ENCODE data around the gene COPS7A.

Gene COPS7A

GRCh38 chr12:6694701-6695100 lies 29.1 kb upstream of the COPS7A start:
- H2AFZ ChIP-seq (ENCODE audit: low read length) = no peak overlapping the region
- no peaks in the 10 kb centered on the region for H3K9me3 ChIP-seq (replicated peaks; ENCODE audit: insufficient read depth, low read length)
- no peaks in the 10 kb centered on the region for H3K9me2 ChIP-seq (replicated peaks; ENCODE audit: insufficient read depth, low read length)
- no peaks in the 10 kb centered on the region for H4K20me1 ChIP-seq (ENCODE audit: insufficient read depth, low read length)
- H3K4me1 ChIP-seq (ENCODE audit: low read length) = no peaks in the 10 kb centered on the region
- TF ChIP-seq EZH2 (optimal IDR thresholded peaks at IDR 0.05; ENCODE audit: low read depth, low read length) = no peak
- TF ChIP-seq EZH2phosphoT487 (IDR thresholded peaks at IDR 0.05; ENCODE audit: low read length) = no peak
- TF ChIP-seq CTCF (IDR thresholded peaks at IDR 0.05; ENCODE audit: low read length) = no peak
- H3K4me2 ChIP-seq (ENCODE audit: low read depth, low read length) = no peak overlapping the region
- H3K27me3 ChIP-seq (replicated peaks; ENCODE audit: insufficient read depth, low read length) = peaks cover 56% of the 10 kb centered on the region
- no peaks in the 10 kb centered on the region for H3K36me3 ChIP-seq (replicated peaks; ENCODE audit: insufficient read depth, low read length)
- H3K79me2 ChIP-seq (ENCODE audit: low read length) = peaks cover 7% of the 10 kb centered on the region
- no peaks in the 10 kb centered on the region for H3F3A ChIP-seq (ENCODE audit: insufficient read depth, low read length)
- H3K27ac ChIP-seq (ENCODE audit: low read length) = no peak overlapping the region
- H3K9ac ChIP-seq (ENCODE audit: low read length) = no peak overlapping the region
- H3K4me3 ChIP-seq (ENCODE audit: low read length) = no peak overlapping the region
- no peak for DNase-seq

- no peak overlapping the region for H2AFZ ChIP-seq (ENCODE audit: low read length)
- H3K27ac ChIP-seq (ENCODE audit: low read length) = no peak overlapping the region
- H3K4me1 ChIP-seq (ENCODE audit: low read length) = no peaks in the 10 kb centered on the region
- H3K36me3 ChIP-seq (replicated peaks; ENCODE audit: insufficient read depth, low read length) = no peaks in the 10 kb centered on the region
- H3F3A ChIP-seq (ENCODE audit: insufficient read depth, low read length) = no peaks in the 10 kb centered on the region
- no peak overlapping the region for H3K4me3 ChIP-seq (ENCODE audit: low read length)
- H3K27me3 ChIP-seq (replicated peaks; ENCODE audit: insufficient read depth, low read length) = peaks cover 63% of the 10 kb centered on the region
- H3K9me2 ChIP-seq (replicated peaks; ENCODE audit: insufficient read depth, low read length) = no peaks in the 10 kb centered on the region
- no peaks in the 10 kb centered on the region for H3K9me3 ChIP-seq (replicated peaks; ENCODE audit: insufficient read depth, low read length)
- no peak for DNase-seq
- no peak overlapping the region for H3K9ac ChIP-seq (ENCODE audit: low read length)
- H3K79me2 ChIP-seq (ENCODE audit: low read length) = no peaks in the 10 kb centered on the region
- no peak for TF ChIP-seq EZH2phosphoT487 (IDR thresholded peaks at IDR 0.05; ENCODE audit: low read length)
- H4K20me1 ChIP-seq (ENCODE audit: insufficient read depth, low read length) = no peaks in the 10 kb centered on the region
- H3K4me2 ChIP-seq (ENCODE audit: low read depth, low read length) = no peak overlapping the region
Measured at GRCh38 chr12:6695313-6696045, 28.4 kb upstream of the COPS7A start.

GRCh38 chr12:6696690-6697583 lies 26.9 kb upstream of the COPS7A start:
- no peaks in the 10 kb centered on the region for H3K36me3 ChIP-seq (replicated peaks; ENCODE audit: insufficient read depth, low read length)
- TF ChIP-seq CTCF (IDR thresholded peaks at IDR 0.05; ENCODE audit: low read length) = no peak
- TF ChIP-seq EZH2 (optimal IDR thresholded peaks at IDR 0.05; ENCODE audit: low read depth, low read length) = no peak
- TF ChIP-seq EZH2phosphoT487 (IDR thresholded peaks at IDR 0.05; ENCODE audit: low read length) = no peak
- H3K4me1 ChIP-seq (ENCODE audit: low read length) = no peaks in the 10 kb centered on the region
- H3K9me3 ChIP-seq (replicated peaks; ENCODE audit: insufficient read depth, low read length) = no peaks in the 10 kb centered on the region
- H2AFZ ChIP-seq (ENCODE audit: low read length) = no peak overlapping the region
- no peaks in the 10 kb centered on the region for H3F3A ChIP-seq (ENCODE audit: insufficient read depth, low read length)
- no peaks in the 10 kb centered on the region for H3K9me2 ChIP-seq (replicated peaks; ENCODE audit: insufficient read depth, low read length)
- H3K27me3 ChIP-seq (replicated peaks; ENCODE audit: insufficient read depth, low read length) = peaks cover 76% of the 10 kb centered on the region
- no peak overlapping the region for H3K4me2 ChIP-seq (ENCODE audit: low read depth, low read length)
- DNase-seq = no peak
- H4K20me1 ChIP-seq (ENCODE audit: insufficient read depth, low read length) = no peaks in the 10 kb centered on the region
- no peak overlapping the region for H3K27ac ChIP-seq (ENCODE audit: low read length)
- H3K4me3 ChIP-seq (ENCODE audit: low read length) = no peak overlapping the region
- H3K79me2 ChIP-seq (ENCODE audit: low read length) = no peaks in the 10 kb centered on the region
- H3K9ac ChIP-seq (ENCODE audit: low read length) = no peak overlapping the region
